HEK293 (cell line): Measurements from ENCODE around the gene MPZL2.

Experiments
- CTCF ChIA-PET: fragments of 350-600 bp; formaldehyde crosslinking; extraction: SDS; loops from one replicate; lab custom pipeline; 2021; ENCODE audit warnings: antibody characterized with exemption; lab: Yijun Ruan, JAX
- POLR2A ChIA-PET: fragments of 300-600 bp; formaldehyde crosslinking; extraction: SDS; loops from one replicate; lab custom pipeline; 2020; ENCODE audit warnings: antibody characterized with exemption, inconsistent platforms; lab: Yijun Ruan, JAX
- H3K27ac ChIP-seq: fragments of 200-500 bp; sonication (Bioruptor generic); 2 replicates; pipeline ENCODE4 v1.5.1; 2014; ENCODE audit warnings: low read depth, low read length, control low read depth, inconsistent platforms; ENCODE audit errors: extremely low read depth
- H3K36me3 ChIP-seq, 2 experiments: fragments of 200-500 bp in 1 of 2; sonication (Bioruptor generic) in 1 of 2; 1 replicate in 1 of 2; 2 replicates in 1 of 2; pipeline ENCODE4 v1.5.1; 2014 to 2017; ENCODE audit warnings: inconsistent platforms in 2 of 2, low read length in 2 of 2; ENCODE audit not compliant: control insufficient read depth in 2 of 2, insufficient read depth in 1 of 2
- H3K4me1 ChIP-seq: fragments of 200-500 bp; sonication (Bioruptor generic); 2 replicates; pipeline ENCODE4 v1.5.1; 2014; ENCODE audit warnings: mild to moderate bottlenecking, low read length, inconsistent platforms; ENCODE audit not compliant: control insufficient read depth, insufficient read depth
- H3K4me3 ChIP-seq: 2 replicates; pipeline ENCODE4 v1.5.1; 2011; ENCODE audit warnings: low read depth, mild to moderate bottlenecking, control low read depth, low read length, moderate library complexity
- H3K9me3 ChIP-seq: fragments of 200-500 bp; sonication (Bioruptor generic); 2 replicates; pipeline ENCODE4 v1.5.1; 2014; ENCODE audit warnings: low read depth, low read length, inconsistent platforms; ENCODE audit not compliant: control insufficient read depth, insufficient read depth
- BCL11B ChIP-seq: fragments of 450-650 bp; formaldehyde crosslinking; IDR thresholded peaks from 2 replicates; pipeline ENCODE4 v1.5.1; 2016; ENCODE audit warnings: low read depth, missing biosample characterization, missing genetic modification characterization
- GLI2 ChIP-seq: fragments of 450-650 bp; formaldehyde crosslinking; IDR thresholded peaks from 2 replicates; pipeline ENCODE4; 2017; ENCODE audit warnings: missing biosample characterization, missing genetic modification characterization, low read depth, borderline replicate concordance
- HOXA7 ChIP-seq: sonication (generic); formaldehyde crosslinking; IDR thresholded peaks from 2 replicates; pipeline ENCODE4 v1.8.1; 2022; ENCODE audit warnings: missing genetic modification reagents, borderline replicate concordance
- HOXD13 ChIP-seq: sonication (generic); formaldehyde crosslinking; IDR thresholded peaks from 2 replicates; pipeline ENCODE4 v1.8.0; 2022; ENCODE audit warnings: missing genetic modification reagents, borderline replicate concordance
- KLF1 ChIP-seq: fragments of 450-650 bp; formaldehyde crosslinking; IDR thresholded peaks from 2 replicates; pipeline ENCODE4 v1.5.1; 2016; ENCODE audit warnings: missing biosample characterization, missing genetic modification characterization
- KLF16 ChIP-seq: fragments of 450-650 bp; formaldehyde crosslinking; IDR thresholded peaks from 2 replicates; pipeline ENCODE4 v1.5.1; 2017; ENCODE audit warnings: missing biosample characterization, missing genetic modification characterization
- KLF7 ChIP-seq: fragments of 450-650 bp; formaldehyde crosslinking; IDR thresholded peaks from 2 replicates; pipeline ENCODE4 v1.5.1; 2016; ENCODE audit warnings: missing biosample characterization, missing genetic modification characterization, borderline replicate concordance
- KLF8 ChIP-seq: fragments of 450-650 bp; formaldehyde crosslinking; IDR thresholded peaks from 2 replicates; pipeline ENCODE4 v1.5.1; 2016; ENCODE audit warnings: missing biosample characterization, missing genetic modification characterization
- OVOL3 ChIP-seq: fragments of 450-650 bp; formaldehyde crosslinking; IDR thresholded peaks from 2 replicates; pipeline ENCODE4 v1.5.1; 2016; ENCODE audit warnings: missing biosample characterization, missing genetic modification characterization
- PRDM1 ChIP-seq: fragments of 450-650 bp; formaldehyde crosslinking; IDR thresholded peaks from 2 replicates; pipeline ENCODE4; 2016; ENCODE audit warnings: missing biosample characterization, missing genetic modification characterization
- SP7 ChIP-seq: fragments of 450-650 bp; formaldehyde crosslinking; IDR thresholded peaks from 2 replicates; pipeline ENCODE4 v1.5.1; 2016; ENCODE audit warnings: missing biosample characterization, missing genetic modification characterization
- YY2 ChIP-seq: fragments of 450-650 bp; formaldehyde crosslinking; IDR thresholded peaks from 2 replicates; pipeline ENCODE4 v1.5.1; 2016; ENCODE audit warnings: missing biosample characterization, missing genetic modification characterization
- ZBTB20 ChIP-seq: fragments of 450-650 bp; formaldehyde crosslinking; IDR thresholded peaks from 2 replicates; pipeline ENCODE4 v1.5.1; 2016; ENCODE audit warnings: missing biosample characterization, missing genetic modification characterization
- ZFHX2 ChIP-seq: fragments of 450-650 bp; formaldehyde crosslinking; conservative IDR thresholded peaks from 2 replicates; pipeline ENCODE4 v1.5.1; 2016; ENCODE audit warnings: missing biosample characterization, missing genetic modification characterization
- ZNF112 ChIP-seq: fragments of 450-650 bp; formaldehyde crosslinking; IDR thresholded peaks from 2 replicates; pipeline ENCODE4 v1.5.0; 2017; ENCODE audit warnings: missing biosample characterization, missing genetic modification characterization
- ZNF132 ChIP-seq: fragments of 450-650 bp; formaldehyde crosslinking; IDR thresholded peaks from 2 replicates; pipeline ENCODE4 v1.5.1; 2017; ENCODE audit warnings: missing biosample characterization, missing genetic modification characterization, borderline replicate concordance
- ZNF138 ChIP-seq: fragments of 450-650 bp; formaldehyde crosslinking; IDR thresholded peaks from 2 replicates; pipeline ENCODE4 v1.5.1; 2016; ENCODE audit warnings: missing biosample characterization, missing genetic modification characterization, borderline replicate concordance
- ZNF140 ChIP-seq: fragments of 450-650 bp; formaldehyde crosslinking; IDR thresholded peaks from 2 replicates; pipeline ENCODE4 v1.5.1; 2016; ENCODE audit warnings: missing biosample characterization, missing genetic modification characterization
- ZNF211 ChIP-seq: fragments of 450-650 bp; formaldehyde crosslinking; IDR thresholded peaks from 2 replicates; pipeline ENCODE4 v1.5.1; 2016; ENCODE audit warnings: low read depth, missing biosample characterization, missing genetic modification characterization
- ZNF335 ChIP-seq: fragments of 450-650 bp; formaldehyde crosslinking; conservative IDR thresholded peaks from 2 replicates; pipeline ENCODE4 v1.5.1; 2016; ENCODE audit warnings: missing biosample characterization, missing genetic modification characterization
- ZNF433 ChIP-seq: fragments of 450-650 bp; formaldehyde crosslinking; IDR thresholded peaks from 2 replicates; pipeline ENCODE4 v1.5.1; 2016; ENCODE audit warnings: missing biosample characterization, missing genetic modification characterization, low read depth
- ZNF501 ChIP-seq: fragments of 450-650 bp; formaldehyde crosslinking; IDR thresholded peaks from 2 replicates; pipeline ENCODE4 v1.5.1; 2016; ENCODE audit warnings: missing biosample characterization, missing genetic modification characterization
- ZNF621 ChIP-seq: fragments of 450-650 bp; formaldehyde crosslinking; IDR thresholded peaks from 2 replicates; pipeline ENCODE4 v1.5.1; 2017; ENCODE audit warnings: missing biosample characterization, missing genetic modification characterization
- ZNF670 ChIP-seq: fragments of 450-650 bp; formaldehyde crosslinking; IDR thresholded peaks from 2 replicates; pipeline ENCODE4 v1.5.1; 2016; ENCODE audit warnings: missing biosample characterization, missing genetic modification characterization, low read depth
- ZNF747 ChIP-seq: fragments of 450-650 bp; formaldehyde crosslinking; IDR thresholded peaks from 2 replicates; pipeline ENCODE4 v1.5.1; 2016; ENCODE audit warnings: missing biosample characterization, missing genetic modification characterization
- ZSCAN16 ChIP-seq: fragments of 450-650 bp; formaldehyde crosslinking; IDR thresholded peaks from 2 replicates; pipeline ENCODE4 v1.5.1; 2016; ENCODE audit warnings: missing biosample characterization, missing genetic modification characterization
- ZSCAN30 ChIP-seq: fragments of 450-650 bp; IDR thresholded peaks from 2 replicates; pipeline ENCODE4 v1.5.1; 2018; ENCODE audit warnings: missing biosample characterization, mild to moderate bottlenecking, missing genetic modification characterization, moderate library complexity

The MPZL2 gene

DNA sequence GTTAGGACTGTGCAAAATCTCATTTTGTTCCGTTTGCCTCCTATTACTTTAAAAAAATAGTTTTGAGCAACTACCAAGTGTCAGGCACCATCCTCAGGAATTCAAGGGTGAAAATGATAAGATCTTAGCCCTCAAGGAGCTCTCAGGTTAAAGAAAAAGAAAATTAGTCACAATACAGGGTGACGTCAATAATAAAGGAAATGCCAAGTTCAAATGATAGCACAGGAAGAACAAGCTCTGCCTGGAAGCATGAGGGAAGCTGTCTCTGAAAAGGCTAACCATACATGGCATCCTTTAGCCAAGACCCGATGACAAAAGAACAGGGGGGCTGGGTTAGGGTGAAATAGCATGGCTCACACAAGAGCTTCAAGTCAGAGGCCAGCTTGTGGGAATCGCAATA lies 11.1 kb upstream of the MPZL2 start:
- no peak overlapping the region for H3K27ac ChIP-seq
- POLR2A ChIA-PET, result no interaction called here
- no peaks in the 10 kb centered on the region for H3K9me3 ChIP-seq
- H3K4me1 ChIP-seq, result no peaks in the 10 kb centered on the region
- H3K36me3 ChIP-seq, result no peaks in the 10 kb centered on the region
- no peak for TF ChIP-seq PRDM1 (tag by site-specific recombination)
- TF ChIP-seq ZNF132 (tag by site-specific recombination), result no peak
- no peak for TF ChIP-seq ZNF211 (tag by site-specific recombination)
- TF ChIP-seq KLF1 (tag by site-specific recombination), result no peak
- TF ChIP-seq, all 188 proteins: peak for 0
- CTCF ChIA-PET, result interaction anchor here (1.8 kb wide), 1 partner anchor 10 kb away, joined by 6 read pairs; no protein-coding TSS in a partner anchor
- H3K4me3 ChIP-seq, result no peak overlapping the region

GRCh38 chr11:118274186-118274585 lies 10.1 kb upstream of the MPZL2 start:
- no peaks in the 10 kb centered on the region for H3K9me3 ChIP-seq
- H3K4me1 ChIP-seq, result no peaks in the 10 kb centered on the region
- no peak overlapping the region for H3K4me3 ChIP-seq
- POLR2A ChIA-PET, result no interaction called here
- TF ChIP-seq ZNF140 (tag by site-specific recombination), result no peak
- no peak for TF ChIP-seq GLI2 (tag by site-specific recombination)
- no peak for TF ChIP-seq ZNF747 (tag by site-specific recombination)
- no peak overlapping the region for H3K27ac ChIP-seq
- H3K36me3 ChIP-seq, result no peaks in the 10 kb centered on the region
- CTCF ChIA-PET, result no interaction called here

DNA sequence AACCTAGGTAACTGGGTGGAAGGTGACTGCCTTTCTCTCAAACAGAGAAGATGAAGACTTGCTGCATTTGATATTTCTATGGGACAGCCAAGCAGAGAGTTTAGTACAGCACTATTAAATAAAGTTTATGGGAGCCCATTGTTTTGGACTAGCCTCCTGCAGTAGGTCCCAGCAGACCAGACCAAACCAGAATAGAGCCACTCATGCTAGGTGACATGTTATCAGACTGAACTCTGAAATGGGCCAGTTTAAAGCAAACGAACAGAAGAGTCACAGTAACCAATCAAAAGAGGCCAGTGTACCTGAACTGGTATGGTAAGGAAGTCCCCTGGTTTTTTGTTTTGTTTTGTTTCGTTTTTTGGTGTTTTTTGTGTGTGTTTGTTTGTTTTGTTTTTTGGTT lies 7.9 kb upstream of the MPZL2 start:
- no peak for TF ChIP-seq OVOL3
- no peak for TF ChIP-seq ZNF670 (tag by site-specific recombination)
- TF ChIP-seq ZNF501 (tag by site-specific recombination), result no peak
- TF ChIP-seq ZBTB20 (tag by site-specific recombination), result no peak
- TF ChIP-seq YY2 (tag by site-specific recombination), result no peak
- no peak for TF ChIP-seq ZNF621 (tag by site-specific recombination)
- no peak for TF ChIP-seq KLF16 (tag by site-specific recombination)
- TF ChIP-seq ZNF433 (tag by site-specific recombination), result no peak
- TF ChIP-seq BCL11B (tag by site-specific recombination), result no peak
- no peak for TF ChIP-seq HOXA7
- TF ChIP-seq KLF7 (tag by site-specific recombination), result no peak
- TF ChIP-seq ZSCAN16 (tag by site-specific recombination), result no peak
- TF ChIP-seq ZNF138 (tag by site-specific recombination), result no peak
- H3K9me3 ChIP-seq, result no peaks in the 10 kb centered on the region
- ChIA-PET POLR2A (no interaction called here), CTCF (interaction anchor here (0.6 kb wide), 1 partner anchor 8 kb away, joined by 3 read pairs; the partner anchor contains the start of gene MPZL2)
- no peak overlapping the region for H3K4me3 ChIP-seq
- H3K4me1 ChIP-seq, result no peaks in the 10 kb centered on the region
- no peaks in the 10 kb centered on the region for H3K36me3 ChIP-seq
- no peak overlapping the region for H3K27ac ChIP-seq

- Histone ChIP-seq H3K36me3 (no peaks in the 10 kb centered on the region), H3K9me3 (no peaks in the 10 kb centered on the region), H3K27ac (no peak overlapping the region), H3K4me1 (no peaks in the 10 kb centered on the region), H3K4me3 (no peak overlapping the region)
- TF ChIP-seq KLF8 (tag by site-specific recombination) (no peak), ZFHX2 (tag by site-specific recombination) (no peak), HOXD13 (CRISPR knock-in tag) (no peak), ZNF335 (tag by site-specific recombination) (no peak), ZNF112 (tag by site-specific recombination) (no peak), SP7 (tag by site-specific recombination) (peak; percentile 96), ZSCAN30 (tag by site-specific recombination) (no peak)
- POLR2A ChIA-PET, result no interaction called here
- CTCF ChIA-PET, result interaction anchor here (0.6 to 1.0 kb wide), 2 partner anchors 13 to 96 kb away, joined by 3 to 4 read pairs; no protein-coding TSS in a partner anchor
Observed at GRCh38 chr11:118267486-118267885, 3.4 kb upstream of the MPZL2 start.
